GM19351 (cell line): ENCODE results near the gene PLCL2.
A peak's percentile ranks its signal among the peaks of the same experiment; 100 is the strongest.

Source experiments
- ATAC-seq: cut with Tn5 transposase; IDR thresholded peaks from one replicate; pipeline ENCODE4 v1.9.1; 2021; ENCODE audit warnings: mild to moderate bottlenecking, moderate library complexity; ENCODE audit not compliant: unreplicated experiment

The PLCL2 gene

GRCh38 chr3:16884748-16885592 is at the start of gene PLCL2:
TSS of gene PLCL2 (plus strand) at chr3:16884955. CDS start at chr3:16885040, 85 bp downstream.
- ATAC-seq, result peak; percentile 30

GRCh38 chr3:16836505-16837237 is 48.1 kb upstream of the PLCL2 start:
- ATAC-seq, result no peak

DNA sequence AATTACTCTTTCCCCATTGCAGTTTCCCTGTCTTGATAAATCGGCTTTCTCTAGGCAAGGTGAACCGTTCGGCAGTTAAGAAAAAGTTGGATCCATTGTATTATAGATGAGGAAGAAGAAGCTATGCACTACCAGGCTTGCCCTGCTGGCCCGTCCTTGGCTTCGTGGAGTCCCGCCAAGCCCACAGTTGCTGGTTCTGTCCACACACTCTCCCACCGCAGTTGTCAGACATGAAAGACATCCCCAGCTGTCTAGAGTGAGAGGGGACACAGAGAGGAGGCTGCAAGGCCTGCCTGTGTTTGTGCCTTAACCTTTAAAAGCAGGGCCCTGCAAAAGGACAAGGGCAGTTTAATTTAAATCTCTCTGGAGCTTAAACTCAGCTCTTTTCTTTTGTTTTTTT is 47.2 kb upstream of the PLCL2 start:
- no peak for ATAC-seq

- ATAC-seq, result no peak
Observed at GRCh38 chr3:16838561-16838960, 46.2 kb upstream of the PLCL2 start.

GRCh38 chr3:16839271-16840100 is 45.3 kb upstream of the PLCL2 start:
- ATAC-seq, result no peak

- ATAC-seq, result no peak
Observed at GRCh38 chr3:16840101-16840424, 44.7 kb upstream of the PLCL2 start.

- no peak for ATAC-seq
Observed at GRCh38 chr3:16841041-16841753, 43.6 kb upstream of the PLCL2 start.

DNA sequence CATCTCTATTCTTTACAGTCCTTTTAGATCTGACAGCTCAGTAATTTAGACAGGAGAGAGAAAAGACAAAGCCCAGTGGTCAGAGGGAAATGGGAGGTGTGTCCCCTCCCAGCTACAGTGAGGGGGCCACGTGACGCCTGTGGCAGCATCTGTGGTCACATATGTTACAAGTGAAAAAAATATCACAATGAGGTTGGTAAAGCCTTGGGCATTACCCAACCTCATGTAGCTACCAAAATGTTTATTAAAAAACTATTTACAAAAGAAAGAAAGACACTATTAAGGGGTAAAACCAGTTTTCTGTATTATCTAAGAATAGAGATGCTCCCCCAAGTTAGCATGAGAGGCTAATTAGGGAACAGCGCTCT is 42.9 kb upstream of the PLCL2 start:
- peak; percentile 67 for ATAC-seq

DNA sequence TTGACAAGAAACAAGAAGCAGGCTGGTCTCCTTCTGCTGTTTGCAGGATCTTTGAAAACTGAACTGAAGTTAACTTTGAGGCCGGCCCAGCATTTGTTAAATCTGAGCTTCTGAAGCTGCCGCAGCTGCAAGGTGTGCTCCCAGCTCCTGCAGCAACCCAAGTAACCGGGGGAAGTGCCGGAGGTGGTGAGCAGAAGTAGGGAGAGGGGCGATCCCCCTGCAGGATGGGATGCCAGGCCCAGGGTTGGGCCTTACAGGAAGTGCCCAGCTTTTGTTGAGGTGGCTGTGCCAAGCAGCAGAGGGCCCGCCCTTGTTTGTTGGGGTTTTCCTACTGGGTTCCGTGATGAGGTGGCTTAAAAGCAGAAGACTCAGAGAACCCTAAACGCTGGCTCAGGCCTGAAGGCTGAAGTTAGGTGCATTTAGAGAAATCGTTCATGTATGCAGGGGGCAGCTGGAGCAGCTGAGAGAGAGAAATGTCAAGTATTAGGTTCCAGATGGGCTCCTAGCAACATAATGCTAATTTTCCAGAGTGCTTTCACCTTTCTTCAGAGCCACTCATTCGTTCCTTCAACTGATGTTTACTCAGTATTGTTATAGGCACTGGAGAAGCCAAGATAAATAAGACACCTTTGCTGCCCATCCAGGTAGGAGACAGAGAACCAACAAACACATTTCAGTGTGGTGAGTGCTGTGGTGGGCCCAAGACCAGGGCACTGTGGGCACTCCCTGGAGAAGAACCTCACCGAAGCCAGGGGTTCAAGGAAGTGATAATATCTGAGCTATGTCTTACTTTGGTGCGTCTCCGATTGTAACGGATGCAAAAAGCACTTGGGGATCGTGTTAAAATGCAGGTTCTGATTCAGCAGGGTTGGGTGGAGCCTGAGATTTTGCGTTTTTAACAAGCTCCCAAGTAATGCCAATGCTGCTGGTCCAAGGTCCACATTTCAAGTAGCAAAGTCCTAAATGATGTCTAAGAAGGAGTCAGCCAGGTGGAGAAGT is 42.2 kb upstream of the PLCL2 start:
- ATAC-seq, result peak; percentile 65

DNA sequence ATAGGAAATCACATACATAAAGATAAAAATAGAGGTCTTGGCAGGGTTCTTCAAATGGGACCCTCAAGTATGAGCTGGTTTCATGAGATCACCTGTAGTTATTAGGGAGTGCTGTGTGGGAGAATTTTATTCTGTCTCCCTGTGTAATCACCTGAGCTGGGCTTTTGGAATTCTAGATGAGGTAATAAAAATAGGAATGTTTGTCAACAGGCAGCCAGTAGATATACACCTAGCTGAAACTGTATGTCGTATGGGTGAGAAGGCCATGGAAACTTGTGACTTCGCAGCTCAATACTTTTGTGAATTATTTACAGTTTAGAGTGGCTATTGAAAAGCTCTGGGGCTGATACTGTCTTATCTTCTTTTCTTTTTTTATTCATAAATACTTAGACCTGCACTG is 40.5 kb upstream of the PLCL2 start:
- no peak for ATAC-seq

- no peak for ATAC-seq
Observed at GRCh38 chr3:16844791-16845190, 40.0 kb upstream of the PLCL2 start.

- ATAC-seq, result no peak
Observed at GRCh38 chr3:16846373-16847080, 38.2 kb upstream of the PLCL2 start.

DNA sequence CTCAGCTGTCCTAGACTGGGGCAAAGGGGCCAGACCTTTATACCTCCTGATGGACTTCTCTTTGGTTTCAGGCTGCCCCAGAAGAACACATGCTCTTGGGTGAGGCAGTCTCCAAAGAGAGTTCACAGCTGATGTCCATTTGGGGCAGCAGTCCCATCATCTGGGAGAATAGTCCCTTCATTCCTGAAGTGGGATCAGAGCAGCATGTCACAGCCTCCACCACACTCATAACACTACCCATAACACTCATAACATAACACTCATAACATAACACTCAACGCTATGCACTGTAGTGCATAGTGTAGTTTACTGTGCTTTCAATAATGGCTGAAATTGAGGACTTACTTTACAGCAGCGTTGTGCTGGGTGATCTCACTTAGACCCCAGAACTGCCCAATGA is 36.7 kb upstream of the PLCL2 start:
- peak; percentile 71 for ATAC-seq

DNA sequence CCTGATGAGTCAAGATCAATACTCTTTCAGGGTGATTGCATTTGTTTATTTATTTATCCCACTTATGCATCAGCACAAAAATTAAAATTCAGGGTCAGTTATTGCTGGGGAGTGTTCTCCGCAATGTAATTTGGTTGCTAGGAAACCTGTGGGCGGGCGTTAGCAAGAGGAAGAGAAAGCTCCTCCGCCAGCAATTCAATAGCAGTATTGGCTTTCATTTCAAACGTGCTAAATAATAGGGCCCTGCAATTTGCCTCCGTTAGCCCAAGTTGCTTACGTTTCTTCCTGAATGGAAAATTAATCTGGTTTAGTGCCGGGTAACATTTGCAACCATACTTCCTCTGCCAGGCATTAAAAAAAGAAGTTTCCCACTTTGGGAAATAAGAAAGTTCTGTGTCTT is 35.5 kb upstream of the PLCL2 start:
- ATAC-seq, result peak; percentile 89

DNA sequence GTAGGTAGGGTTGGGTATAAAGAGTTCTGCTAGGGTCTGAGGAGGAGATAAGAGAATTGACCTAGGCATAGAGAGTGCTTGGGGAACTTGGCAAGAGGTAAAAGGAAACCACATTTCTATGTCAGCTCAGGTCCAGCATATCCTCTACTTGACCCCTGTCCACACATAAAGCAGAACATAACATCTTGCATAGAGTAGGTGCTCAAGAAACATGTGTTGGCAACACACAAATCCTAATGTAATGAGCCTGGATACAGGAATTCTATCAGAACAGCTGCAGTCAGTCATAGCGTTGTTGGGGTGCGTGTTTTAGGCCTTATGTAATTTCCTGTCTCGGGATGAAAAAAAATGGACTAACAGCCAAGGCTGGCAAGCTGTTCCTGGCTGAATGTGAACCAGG is 35.0 kb upstream of the PLCL2 start:
- no peak for ATAC-seq

- ATAC-seq, result no peak
Observed at GRCh38 chr3:16855497-16855896, 29.3 kb upstream of the PLCL2 start.

- ATAC-seq, result no peak
Observed at GRCh38 chr3:16860234-16860633, 24.5 kb upstream of the PLCL2 start.

GRCh38 chr3:16861432-16861831 is 23.3 kb upstream of the PLCL2 start:
- ATAC-seq, result no peak
